GM12875 (cell line): ENCODE data around the gene BGN.

Experiments used
- H3K4me3 ChIP-seq: one replicate; pipeline ENCODE4 v1.5.1; 2011; ENCODE audit warnings: low read depth, low read length, control low read depth
- TF ChIP-seq, protein P1 (sequence below): IDR thresholded peaks from 2 replicates; pipeline ENCODE4 v1.5.1; 2011; ENCODE audit warnings: low read depth, mild to moderate bottlenecking, control low read depth, inconsistent platforms, low read length, moderate library complexity, borderline replicate concordance; ENCODE audit not compliant: insufficient read depth

The BGN gene

GRCh38 chrX:153526042-153526441 lies 31.3 kb downstream of the BGN start:
- H3K4me3 ChIP-seq, result no peak overlapping the region
- TF ChIP-seq, protein P1, sequence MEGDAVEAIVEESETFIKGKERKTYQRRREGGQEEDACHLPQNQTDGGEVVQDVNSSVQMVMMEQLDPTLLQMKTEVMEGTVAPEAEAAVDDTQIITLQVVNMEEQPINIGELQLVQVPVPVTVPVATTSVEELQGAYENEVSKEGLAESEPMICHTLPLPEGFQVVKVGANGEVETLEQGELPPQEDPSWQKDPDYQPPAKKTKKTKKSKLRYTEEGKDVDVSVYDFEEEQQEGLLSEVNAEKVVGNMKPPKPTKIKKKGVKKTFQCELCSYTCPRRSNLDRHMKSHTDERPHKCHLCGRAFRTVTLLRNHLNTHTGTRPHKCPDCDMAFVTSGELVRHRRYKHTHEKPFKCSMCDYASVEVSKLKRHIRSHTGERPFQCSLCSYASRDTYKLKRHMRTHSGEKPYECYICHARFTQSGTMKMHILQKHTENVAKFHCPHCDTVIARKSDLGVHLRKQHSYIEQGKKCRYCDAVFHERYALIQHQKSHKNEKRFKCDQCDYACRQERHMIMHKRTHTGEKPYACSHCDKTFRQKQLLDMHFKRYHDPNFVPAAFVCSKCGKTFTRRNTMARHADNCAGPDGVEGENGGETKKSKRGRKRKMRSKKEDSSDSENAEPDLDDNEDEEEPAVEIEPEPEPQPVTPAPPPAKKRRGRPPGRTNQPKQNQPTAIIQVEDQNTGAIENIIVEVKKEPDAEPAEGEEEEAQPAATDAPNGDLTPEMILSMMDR, result no peak

- TF ChIP-seq, protein P1, result no peak
- no peak overlapping the region for H3K4me3 ChIP-seq
These were observed 32.0 kb downstream of the BGN start for GRCh38 chrX:153526801-153527200.

DNA sequence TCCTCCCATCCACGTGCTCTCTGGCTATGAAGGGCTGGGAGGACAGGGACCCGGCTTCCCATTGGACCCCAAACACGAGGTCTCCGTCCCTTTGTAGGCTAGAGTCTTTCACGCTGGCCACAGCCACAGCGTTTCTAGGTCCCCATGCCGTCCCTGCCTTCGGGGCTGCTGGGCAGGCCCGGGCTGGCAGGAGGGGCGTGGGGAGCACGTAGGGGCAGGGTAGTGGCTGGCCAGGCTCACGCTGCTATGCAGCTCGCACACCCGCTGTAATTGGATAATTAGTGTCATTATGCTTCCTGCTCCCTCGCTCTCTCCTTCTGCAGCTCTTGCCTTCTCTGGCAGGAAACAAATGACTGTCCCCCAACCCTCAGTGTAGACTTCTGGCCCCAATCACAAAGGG lies 32.4 kb downstream of the BGN start:
- H3K4me3 ChIP-seq, result no peak overlapping the region
- TF ChIP-seq, protein P1, result no peak

- H3K4me3 ChIP-seq, result no peak overlapping the region
- TF ChIP-seq, protein P1, result no peak
These were observed 35.8 kb downstream of the BGN start for GRCh38 chrX:153530411-153531129.

DNA sequence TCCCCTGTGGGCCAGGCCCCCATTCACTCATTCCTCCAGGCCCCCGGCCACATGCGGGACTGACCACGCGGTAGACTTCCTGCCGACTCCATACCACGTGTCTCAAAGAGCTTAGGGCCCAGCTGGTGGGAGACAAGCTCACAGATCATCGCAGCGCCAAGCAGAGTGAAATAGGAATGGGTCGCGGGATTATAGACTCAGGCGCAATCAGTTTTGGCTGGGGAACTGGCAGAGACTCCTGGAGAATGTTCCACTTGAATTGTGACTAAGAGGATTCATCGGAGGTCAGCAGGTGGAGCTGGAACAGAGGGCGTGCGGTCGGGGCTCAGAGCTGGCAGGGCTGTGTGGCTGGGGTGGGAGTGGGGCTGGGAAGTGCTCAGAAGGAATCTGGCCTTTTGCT lies 38.3 kb downstream of the BGN start:
- no peak overlapping the region for H3K4me3 ChIP-seq
- TF ChIP-seq, protein P1, result no peak

- TF ChIP-seq, protein P1, result no peak
- no peak overlapping the region for H3K4me3 ChIP-seq
These were observed 42.3 kb downstream of the BGN start for GRCh38 chrX:153537080-153537479.

- TF ChIP-seq, protein P1, result no peak
- no peak overlapping the region for H3K4me3 ChIP-seq
These were observed 42.9 kb downstream of the BGN start for GRCh38 chrX:153537526-153538295.
